PFSK-1 (cell line): Measurements from ENCODE around the gene PML.

Experiments
- FOXP2 ChIP-seq: optimal IDR thresholded peaks from 2 replicates; pipeline ENCODE3; 2011; ENCODE audit warnings: borderline replicate concordance, control low read depth, inconsistent platforms; ENCODE audit not compliant: insufficient read depth; ENCODE audit errors: extremely low read length, extremely low read depth
- POLR2AphosphoS5 ChIP-seq: IDR thresholded peaks from 2 replicates; pipeline ENCODE4 v1.6.1; 2012; ENCODE audit warnings: low read depth, mild to moderate bottlenecking, control low read depth, low read length, moderate library complexity
- SIN3A ChIP-seq: IDR thresholded peaks from 2 replicates; pipeline ENCODE4 v1.6.1; 2012; ENCODE audit warnings: mild to moderate bottlenecking, low read length, moderate library complexity, borderline replicate concordance; ENCODE audit not compliant: insufficient read depth
- TAF1 ChIP-seq: IDR thresholded peaks from 2 replicates; pipeline ENCODE4 v1.6.1; 2012; ENCODE audit warnings: low read length, control low read depth, borderline replicate concordance; ENCODE audit not compliant: insufficient read depth
- TF ChIP-seq, protein P1 (sequence below), 2 experiments: IDR thresholded peaks; 2 replicates each; pipeline versions ENCODE4 v1.6.1 to v1.8.0; 2011 to 2012; ENCODE audit warnings: low read depth in 2 of 2, low read length in 2 of 2, control low read depth in 1 of 2, inconsistent platforms in 1 of 2, mild to moderate bottlenecking in 1 of 2, moderate library complexity in 1 of 2; ENCODE audit not compliant: insufficient read depth in 1 of 2

Gene PML

DNA sequence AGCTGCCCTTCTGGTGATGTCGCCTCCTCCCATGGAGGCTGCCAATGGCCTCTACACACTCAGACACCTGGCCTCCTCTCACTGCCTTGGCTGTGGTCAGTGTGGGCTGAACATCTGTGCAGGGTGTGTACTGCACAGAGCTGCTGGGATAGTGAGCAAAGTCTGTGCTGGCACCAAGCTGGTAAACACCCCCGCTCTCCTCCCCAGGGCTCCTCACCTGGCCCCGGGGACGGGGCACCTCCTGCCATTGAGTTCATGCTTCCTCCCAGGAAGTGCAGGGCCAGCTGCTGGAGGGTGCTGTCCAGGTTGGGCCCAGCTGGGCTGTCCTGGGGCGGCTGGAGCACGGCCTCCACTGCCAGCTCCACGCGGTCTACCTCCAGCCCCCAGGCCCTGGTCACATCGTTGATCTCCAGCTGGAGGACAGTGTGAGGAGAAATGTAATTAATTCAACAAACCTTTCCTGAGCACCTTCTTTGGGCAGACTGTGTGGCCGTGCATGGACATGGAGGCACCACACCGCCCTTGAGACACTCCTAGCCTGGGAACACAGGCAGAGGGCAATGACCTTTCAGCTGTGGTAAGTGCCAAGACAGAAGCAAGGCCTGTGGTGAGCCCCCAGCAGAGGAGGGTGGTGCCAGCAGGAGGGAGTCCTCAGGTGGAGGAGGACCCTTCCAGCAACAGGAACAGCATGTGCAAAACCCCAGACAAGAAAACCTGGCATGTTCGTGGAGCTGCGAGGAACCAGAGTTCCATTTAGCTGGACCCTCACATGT, 9.2 kb upstream of the PML start:
- TF ChIP-seq POLR2AphosphoS5: no peak
- TF ChIP-seq TAF1: no peak
- TF ChIP-seq, protein P1, sequence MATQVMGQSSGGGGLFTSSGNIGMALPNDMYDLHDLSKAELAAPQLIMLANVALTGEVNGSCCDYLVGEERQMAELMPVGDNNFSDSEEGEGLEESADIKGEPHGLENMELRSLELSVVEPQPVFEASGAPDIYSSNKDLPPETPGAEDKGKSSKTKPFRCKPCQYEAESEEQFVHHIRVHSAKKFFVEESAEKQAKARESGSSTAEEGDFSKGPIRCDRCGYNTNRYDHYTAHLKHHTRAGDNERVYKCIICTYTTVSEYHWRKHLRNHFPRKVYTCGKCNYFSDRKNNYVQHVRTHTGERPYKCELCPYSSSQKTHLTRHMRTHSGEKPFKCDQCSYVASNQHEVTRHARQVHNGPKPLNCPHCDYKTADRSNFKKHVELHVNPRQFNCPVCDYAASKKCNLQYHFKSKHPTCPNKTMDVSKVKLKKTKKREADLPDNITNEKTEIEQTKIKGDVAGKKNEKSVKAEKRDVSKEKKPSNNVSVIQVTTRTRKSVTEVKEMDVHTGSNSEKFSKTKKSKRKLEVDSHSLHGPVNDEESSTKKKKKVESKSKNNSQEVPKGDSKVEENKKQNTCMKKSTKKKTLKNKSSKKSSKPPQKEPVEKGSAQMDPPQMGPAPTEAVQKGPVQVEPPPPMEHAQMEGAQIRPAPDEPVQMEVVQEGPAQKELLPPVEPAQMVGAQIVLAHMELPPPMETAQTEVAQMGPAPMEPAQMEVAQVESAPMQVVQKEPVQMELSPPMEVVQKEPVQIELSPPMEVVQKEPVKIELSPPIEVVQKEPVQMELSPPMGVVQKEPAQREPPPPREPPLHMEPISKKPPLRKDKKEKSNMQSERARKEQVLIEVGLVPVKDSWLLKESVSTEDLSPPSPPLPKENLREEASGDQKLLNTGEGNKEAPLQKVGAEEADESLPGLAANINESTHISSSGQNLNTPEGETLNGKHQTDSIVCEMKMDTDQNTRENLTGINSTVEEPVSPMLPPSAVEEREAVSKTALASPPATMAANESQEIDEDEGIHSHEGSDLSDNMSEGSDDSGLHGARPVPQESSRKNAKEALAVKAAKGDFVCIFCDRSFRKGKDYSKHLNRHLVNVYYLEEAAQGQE (IDR thresholded peaks at IDR 0.05; ENCODE audit: insufficient read depth in 1 of 2, low read depth in 2 of 2, low read length in 2 of 2): no peak
- TF ChIP-seq FOXP2: no peak
- no peak for TF ChIP-seq SIN3A

DNA sequence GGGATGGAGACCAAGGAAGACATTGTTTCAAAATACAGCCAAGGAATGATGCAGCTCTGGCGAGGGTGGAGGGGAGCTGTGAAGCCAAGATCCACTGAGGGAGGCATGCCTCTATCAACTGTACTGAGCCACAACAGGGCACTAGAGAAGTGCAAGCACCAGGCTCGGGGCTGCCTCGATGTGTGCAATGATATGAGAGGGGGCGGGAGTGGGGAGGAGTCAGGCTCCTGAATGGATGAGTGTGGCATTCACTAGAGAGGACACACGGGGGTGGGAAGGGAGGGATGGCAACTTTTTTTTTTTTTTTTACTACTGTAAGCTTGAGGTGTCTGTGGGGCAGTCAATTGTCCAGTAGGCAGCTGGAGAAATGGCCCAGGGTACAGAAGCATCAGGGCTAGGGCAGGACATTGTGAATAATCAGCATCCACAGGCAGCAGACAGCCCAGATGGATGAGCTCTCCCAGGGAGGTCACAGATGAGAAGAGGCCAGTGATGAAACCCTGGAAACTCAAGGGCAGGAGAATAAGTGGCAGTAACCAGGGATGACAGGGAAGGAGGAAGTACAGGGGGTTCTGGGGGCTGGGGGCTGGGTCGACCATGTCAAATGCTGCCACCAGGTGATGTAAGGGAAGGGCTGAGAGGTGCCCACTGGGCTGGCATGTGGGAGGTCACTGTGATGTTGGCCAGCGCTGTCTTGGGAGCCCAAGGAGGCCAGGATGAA, 8.3 kb upstream of the PML start:
- TF ChIP-seq SIN3A: no peak
- TF ChIP-seq TAF1: no peak
- TF ChIP-seq, protein P1 (IDR thresholded peaks at IDR 0.05; ENCODE audit: insufficient read depth in 1 of 2, low read depth in 2 of 2, low read length in 2 of 2): no peak
- TF ChIP-seq POLR2AphosphoS5: no peak
- TF ChIP-seq FOXP2: no peak

DNA sequence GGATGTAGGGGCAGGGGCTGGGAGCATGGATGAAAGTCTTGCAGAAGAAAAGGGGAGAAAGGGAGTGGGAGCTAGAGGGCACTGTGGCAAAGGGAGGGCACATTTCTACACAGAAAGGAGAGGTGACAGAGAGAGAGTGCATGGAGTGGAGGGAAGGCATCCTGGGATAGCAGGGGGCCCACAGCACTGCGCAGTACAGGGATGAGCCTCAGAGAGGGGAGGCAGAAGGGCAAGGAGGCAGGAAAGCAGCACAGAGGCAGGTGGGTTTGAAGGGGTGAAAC, 7.8 kb upstream of the PML start:
- no peak for TF ChIP-seq POLR2AphosphoS5
- no peak for TF ChIP-seq SIN3A
- no peak for TF ChIP-seq TAF1
- TF ChIP-seq, protein P1 (IDR thresholded peaks at IDR 0.05; ENCODE audit: insufficient read depth in 1 of 2, low read depth in 2 of 2, low read length in 2 of 2): no peak
- no peak for TF ChIP-seq FOXP2

DNA sequence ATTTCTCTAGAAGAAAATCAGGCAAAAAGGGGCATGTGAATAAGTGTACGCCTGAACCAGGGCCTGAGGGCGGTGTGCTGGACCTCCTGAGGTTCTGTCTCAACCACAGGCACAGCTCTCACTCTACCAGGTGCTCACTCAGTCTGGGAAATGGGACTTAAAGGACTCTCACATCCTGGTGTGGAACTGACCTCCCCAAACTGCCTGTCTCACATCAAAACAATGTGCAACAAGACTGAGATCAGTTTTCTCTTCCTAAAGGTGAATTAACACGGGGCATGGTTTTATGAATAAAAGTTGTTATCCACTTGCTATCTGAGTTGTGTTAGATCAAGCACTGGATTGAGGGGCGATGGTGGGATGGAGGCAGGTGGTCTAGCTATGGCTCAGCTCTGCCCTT, 7.3 kb upstream of the PML start:
- TF ChIP-seq TAF1: no peak
- TF ChIP-seq, protein P1 (IDR thresholded peaks at IDR 0.05; ENCODE audit: insufficient read depth in 1 of 2, low read depth in 2 of 2, low read length in 2 of 2): no peak
- TF ChIP-seq SIN3A: no peak
- TF ChIP-seq POLR2AphosphoS5: no peak
- TF ChIP-seq FOXP2: no peak
